Caco-2 (cell line): Measurements from ENCODE around the gene DOCK3. TPM values are rescaled to one million over a fixed set of nuclear protein-coding genes. Genes with fewer than 3 reads are reported as not detected.
"Not testable (repeated sequence)": the region's sequence is repeated elsewhere in the genome, so short reads cannot be mapped to it uniquely, and the experiment has no call there.

Source experiments
- BruUV-seq: library from RNA; stranded (reverse); fragments of 400-500 nt; replicated peaks from 2 replicates; lab custom pipeline; 2021; lab: Mats Ljungman, UMichigan
- CTCF ChIA-PET: fragments of 300-600 bp; sonication (Branson Sonifier 250); formaldehyde crosslinking; loops from one replicate; lab custom pipeline; 2022; ENCODE audit warnings: antibody characterized with exemption; lab: Charles Lee
- POLR2A ChIA-PET: fragments of 300-600 bp; sonication (Branson Sonifier 250); formaldehyde crosslinking; loops from one replicate; lab custom pipeline; 2022; ENCODE audit warnings: antibody characterized with exemption; lab: Charles Lee
- DNase-seq, 2 experiments: peaks; one replicate each; pipeline versions ENCODE4 v3.0.0 to v3.0.0-alpha.2; 2020 to 2022
- H3K27me3 ChIP-seq: replicated peaks from 2 replicates; pipeline ENCODE4 v1.6.0; 2011; ENCODE audit warnings: low read length; ENCODE audit not compliant: control insufficient read depth, insufficient read depth
- H3K36me3 ChIP-seq: 2 replicates; pipeline ENCODE4 v1.5.1; 2011; ENCODE audit warnings: low read length; ENCODE audit not compliant: control insufficient read depth, insufficient read depth
- H3K4me1 ChIP-seq: fragments of 250-450 bp; sonication (Bioruptor Pico); 2 replicates; pipeline ENCODE4 v1.5.1; 2020; ENCODE audit warnings: mild to moderate bottlenecking
- H3K4me3 ChIP-seq: 2 replicates; pipeline ENCODE4 v1.5.1; 2011; ENCODE audit warnings: low read depth, mild to moderate bottlenecking, control low read depth, low read length
- H3K9me3 ChIP-seq: fragments of 250-450 bp; sonication (Bioruptor Pico); 2 replicates; pipeline ENCODE4 v1.5.1; 2020; ENCODE audit warnings: mild to moderate bottlenecking, moderate library complexity
- H3K27ac Mint-ChIP-seq: one replicate; pipeline ENCODE4 v1.8.0; 2022; ENCODE audit warnings: mixed read lengths; ENCODE audit not compliant: unreplicated experiment
- H3K27me3 Mint-ChIP-seq: one replicate; pipeline ENCODE4 v1.8.0; 2022; ENCODE audit warnings: mixed read lengths; ENCODE audit not compliant: insufficient read depth, unreplicated experiment
- H3K36me3 Mint-ChIP-seq: one replicate; pipeline ENCODE4 v1.8.0; 2022; ENCODE audit warnings: mild to moderate bottlenecking, mixed read lengths; ENCODE audit not compliant: insufficient read depth, unreplicated experiment
- H3K4me1 Mint-ChIP-seq: one replicate; pipeline ENCODE4 v1.8.0; 2022; ENCODE audit warnings: low read depth, mixed read lengths; ENCODE audit not compliant: unreplicated experiment
- H3K4me3 Mint-ChIP-seq: one replicate; pipeline ENCODE4 v1.8.0; 2022; ENCODE audit warnings: mild to moderate bottlenecking, moderate library complexity, mixed read lengths; ENCODE audit not compliant: unreplicated experiment
- H3K9me3 Mint-ChIP-seq: one replicate; pipeline ENCODE4 v1.8.0; 2022; ENCODE audit warnings: mixed read lengths; ENCODE audit not compliant: unreplicated experiment
- intact Hi-C: fragments of 100-400 bp; cut with micrococcal nuclease; formaldehyde crosslinking; loops from one replicate; pipeline ENCODE4 v1.10.0; 2022; ENCODE audit not compliant: unreplicated experiment
- total RNA-seq: library from RNA; stranded (reverse); gene quantifications from 2 replicates; pipeline ENCODE4 v1.2.3, GENCODE V29; 2022
- TF ChIP-seq, protein P1 (sequence below), 2 experiments: fragments of 200-600 bp in 1 of 2; IDR thresholded peaks; 1 replicate in 1 of 2; 2 replicates in 1 of 2; pipeline versions ENCODE4 v1.5.1 to v1.8.0; 2011 to 2022; ENCODE audit warnings: antibody characterized with exemption in 1 of 2, control low read depth in 1 of 2, inconsistent platforms in 1 of 2, low read depth in 1 of 2, low read length in 1 of 2, mild to moderate bottlenecking in 1 of 2, moderate library complexity in 1 of 2; ENCODE audit not compliant: insufficient read depth in 1 of 2, severe bottlenecking in 1 of 2, unreplicated experiment in 1 of 2

The DOCK3 gene
- total RNA-seq, 1 experiment from 2014 or later: 0.05 TPM

- ChIA-PET CTCF (no interaction called here), POLR2A (no interaction called here)
- H3K36me3 ChIP-seq: no peaks in the 10 kb centered on the region
- H3K4me3 ChIP-seq: no peak overlapping the region
- no peaks in the 10 kb centered on the region for H3K9me3 ChIP-seq
- H3K27me3 ChIP-seq: no peaks in the 10 kb centered on the region
- intact Hi-C loops: no loop called here
- Mint-ChIP-seq H3K27me3 (peaks cover 25% of the 10 kb centered on the region), H3K4me3 (no peak overlapping the region), H3K27ac (no peak overlapping the region), H3K4me1 (no peaks in the 10 kb centered on the region), H3K36me3 (no peaks in the 10 kb centered on the region), H3K9me3 (no peaks in the 10 kb centered on the region)
- H3K4me1 ChIP-seq: no peaks in the 10 kb centered on the region
- TF ChIP-seq, protein P1, sequence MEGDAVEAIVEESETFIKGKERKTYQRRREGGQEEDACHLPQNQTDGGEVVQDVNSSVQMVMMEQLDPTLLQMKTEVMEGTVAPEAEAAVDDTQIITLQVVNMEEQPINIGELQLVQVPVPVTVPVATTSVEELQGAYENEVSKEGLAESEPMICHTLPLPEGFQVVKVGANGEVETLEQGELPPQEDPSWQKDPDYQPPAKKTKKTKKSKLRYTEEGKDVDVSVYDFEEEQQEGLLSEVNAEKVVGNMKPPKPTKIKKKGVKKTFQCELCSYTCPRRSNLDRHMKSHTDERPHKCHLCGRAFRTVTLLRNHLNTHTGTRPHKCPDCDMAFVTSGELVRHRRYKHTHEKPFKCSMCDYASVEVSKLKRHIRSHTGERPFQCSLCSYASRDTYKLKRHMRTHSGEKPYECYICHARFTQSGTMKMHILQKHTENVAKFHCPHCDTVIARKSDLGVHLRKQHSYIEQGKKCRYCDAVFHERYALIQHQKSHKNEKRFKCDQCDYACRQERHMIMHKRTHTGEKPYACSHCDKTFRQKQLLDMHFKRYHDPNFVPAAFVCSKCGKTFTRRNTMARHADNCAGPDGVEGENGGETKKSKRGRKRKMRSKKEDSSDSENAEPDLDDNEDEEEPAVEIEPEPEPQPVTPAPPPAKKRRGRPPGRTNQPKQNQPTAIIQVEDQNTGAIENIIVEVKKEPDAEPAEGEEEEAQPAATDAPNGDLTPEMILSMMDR (IDR thresholded peaks at IDR 0.05; ENCODE audit: insufficient read depth in 1 of 2, low read depth in 1 of 2, low read length in 1 of 2, severe bottlenecking in 1 of 2, unreplicated experiment in 1 of 2): no peak
- no TSS peak for BruUV-seq
- no peak for DNase-seq
These were observed 238.0 kb downstream of the DOCK3 start for GRCh38 chr3:50912746-50913145.

DNA sequence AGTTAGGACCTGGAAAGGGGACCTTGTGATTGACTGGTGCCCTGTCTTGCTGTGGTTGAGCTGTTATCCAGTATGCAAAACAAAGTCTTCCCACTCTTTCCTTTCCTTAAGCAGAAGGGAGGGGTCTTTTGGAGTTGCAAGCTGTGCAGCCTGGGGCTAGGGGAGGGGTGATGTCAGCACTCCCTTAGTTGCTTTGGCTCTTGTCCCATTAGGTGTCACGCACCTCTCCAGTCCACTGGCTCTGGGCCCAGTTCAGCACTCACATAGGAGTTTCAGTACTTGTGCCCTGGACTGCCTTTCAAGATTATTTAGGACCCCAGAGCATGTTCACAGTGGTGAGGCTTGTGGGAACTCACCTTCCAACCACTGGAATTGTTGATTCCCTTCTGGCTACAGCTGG is 238.5 kb downstream of the DOCK3 start:
- CTCF ChIA-PET: no interaction called here

DNA sequence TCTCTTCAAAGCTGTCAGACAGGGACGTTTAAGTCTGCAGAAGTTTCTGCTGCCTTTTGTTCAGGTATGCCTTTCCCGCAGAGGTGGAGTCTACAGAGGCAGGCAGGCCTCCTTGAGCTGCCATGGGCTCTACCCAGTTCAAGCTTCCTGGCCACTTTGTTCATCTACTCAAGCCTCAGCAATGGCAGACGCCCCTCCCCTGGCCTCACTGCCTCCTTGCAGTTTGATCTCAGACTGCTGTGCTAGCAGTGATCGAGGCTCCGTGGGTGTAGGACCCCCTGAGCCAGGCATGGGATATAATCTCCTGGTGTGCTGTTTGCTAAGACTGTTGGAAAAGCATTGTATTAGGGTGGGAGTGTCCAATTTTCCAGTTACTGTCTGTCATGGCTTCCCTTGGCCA is 247.3 kb downstream of the DOCK3 start:
- BruUV-seq, H3K9me3 ChIP-seq, H3K27ac Mint-ChIP-seq, H3K27me3 ChIP-seq, CTCF ChIA-PET, DNase-seq, intact Hi-C loops, H3K36me3 ChIP-seq, H3K36me3 Mint-ChIP-seq, H3K4me1 Mint-ChIP-seq, POLR2A ChIA-PET, H3K4me1 ChIP-seq, H3K27me3 Mint-ChIP-seq, H3K4me3 ChIP-seq, H3K9me3 Mint-ChIP-seq, H3K4me3 Mint-ChIP-seq: not testable (repeated sequence)

More for the DNA sequence above, 238.5 kb downstream of the DOCK3 start:
- Mint-ChIP-seq H3K9me3 (no peaks in the 10 kb centered on the region), H3K4me1 (no peaks in the 10 kb centered on the region), H3K36me3 (no peaks in the 10 kb centered on the region), H3K27me3 (peaks cover 22% of the 10 kb centered on the region), H3K4me3 (no peak overlapping the region), H3K27ac (no peak overlapping the region)
- intact Hi-C loops: no loop called here
- Histone ChIP-seq H3K36me3 (no peaks in the 10 kb centered on the region), H3K4me1 (no peaks in the 10 kb centered on the region), H3K9me3 (no peaks in the 10 kb centered on the region), H3K27me3 (no peaks in the 10 kb centered on the region), H3K4me3 (no peak overlapping the region)
- no TSS peak for BruUV-seq
- TF ChIP-seq, protein P1 (IDR thresholded peaks at IDR 0.05; ENCODE audit: insufficient read depth in 1 of 2, low read depth in 1 of 2, low read length in 1 of 2, severe bottlenecking in 1 of 2, unreplicated experiment in 1 of 2): no peak
- POLR2A ChIA-PET: no interaction called here
- DNase-seq: no peak

DNA sequence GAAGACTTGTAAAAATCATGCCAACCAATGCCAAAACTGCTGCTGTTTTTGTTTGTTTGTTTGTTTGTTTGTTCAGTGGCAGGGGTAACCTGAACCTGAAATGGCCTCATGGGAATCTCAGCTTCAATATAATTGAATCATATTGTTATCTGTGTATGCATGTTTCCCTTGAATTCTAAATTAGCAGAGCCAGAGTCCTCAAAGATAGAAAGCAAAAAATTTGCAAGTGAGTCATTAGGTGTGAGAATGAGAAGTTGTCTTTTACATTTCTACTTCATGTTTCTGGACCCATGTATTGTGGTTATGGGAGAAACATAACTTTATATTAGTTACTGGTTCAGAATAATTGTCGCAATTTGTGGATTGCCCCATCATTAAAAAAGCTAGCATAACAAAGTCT is 249.2 kb downstream of the DOCK3 start:
- intact Hi-C loops: no loop called here
- no peak overlapping the region for H3K4me3 Mint-ChIP-seq
- H3K4me1 ChIP-seq: no peaks in the 10 kb centered on the region
- TF ChIP-seq, protein P1 (IDR thresholded peaks at IDR 0.05; ENCODE audit: insufficient read depth in 1 of 2, low read depth in 1 of 2, low read length in 1 of 2, severe bottlenecking in 1 of 2, unreplicated experiment in 1 of 2): no peak
- ChIA-PET CTCF (no interaction called here), POLR2A (no interaction called here)
- no peaks in the 10 kb centered on the region for H3K36me3 Mint-ChIP-seq
- no peaks in the 10 kb centered on the region for H3K36me3 ChIP-seq
- no TSS peak for BruUV-seq
- H3K27me3 ChIP-seq: no peaks in the 10 kb centered on the region; the same call in 1 of the 2 replicates
- H3K27ac Mint-ChIP-seq: no peak overlapping the region
- no peaks in the 10 kb centered on the region for H3K9me3 ChIP-seq
- no peaks in the 10 kb centered on the region for H3K4me1 Mint-ChIP-seq
- H3K27me3 Mint-ChIP-seq: peaks cover 4% of the 10 kb centered on the region
- H3K4me3 ChIP-seq: no peak overlapping the region
- DNase-seq: no peak
- H3K9me3 Mint-ChIP-seq: no peaks in the 10 kb centered on the region
